HepG2 (cell line): ENCODE measurements around the gene OR5B2. TPM values are rescaled to one million over a fixed set of nuclear protein-coding genes. Genes with fewer than 3 reads are reported as not detected.
"Not testable (repeated sequence)": the region's sequence is repeated elsewhere in the genome, so short reads cannot be mapped to it uniquely, and the experiment has no call there.

Experiments
- ATAC-seq: fragments of 200-7000 bp; cut with Tn5 transposase; 3 replicates; pipeline ENCODE4 v1.9.1; 2020; ENCODE audit warnings: mild to moderate bottlenecking, moderate library complexity
- BruUV-seq: library from RNA; stranded (reverse); fragments of 400-500 nt; replicated peaks from 2 replicates; lab custom pipeline; 2021; lab: Mats Ljungman, UMichigan
- CTCF ChIA-PET: fragments of 300-600 bp; formaldehyde crosslinking; extraction: SDS; loops from one replicate; lab custom pipeline; 2021; ENCODE audit warnings: low total read pairs, inconsistent platforms, low intra/inter-chr PET ratio; lab: Yijun Ruan, JAX
- POLR2A ChIA-PET: fragments of 350-600 bp; sonication (Branson Sonifier 250); formaldehyde crosslinking; loops from one replicate; lab custom pipeline; 2020; ENCODE audit warnings: antibody characterized with exemption, inconsistent platforms; lab: Yijun Ruan, JAX
- DNase-seq: peaks from one replicate; pipeline ENCODE4 v3.0.0-alpha.2; 2015; ENCODE audit warnings: low spot score
- FAIRE-seq: peaks from 3 replicates; lab custom pipeline; 2011; peaks lifted over from hg19 to GRCh38; lab: Jason Lieb, UNC
- H2AFZ ChIP-seq: one replicate; pipeline ENCODE4 v1.6.1; 2011; ENCODE audit warnings: low read length, inconsistent platforms
- H3K27ac ChIP-seq: fragments of 300-600 bp; 3 replicates; pipeline ENCODE4 v1.8.0; 2011; ENCODE audit warnings: mixed run types, mild to moderate bottlenecking, mixed read lengths, low read length, inconsistent platforms; ENCODE audit not compliant: insufficient read depth; ENCODE audit errors: extremely low read length
- H3K27me3 ChIP-seq, 2 experiments: fragments of 200-600 bp in 1 of 2; 2 replicates in 1 of 2; 3 replicates in 1 of 2; pipeline versions ENCODE4 v1.6.0 to v1.8.0; 2011; ENCODE audit warnings: low read length in 2 of 2, mild to moderate bottlenecking in 2 of 2, moderate library complexity in 2 of 2, inconsistent platforms in 1 of 2; ENCODE audit not compliant: insufficient read depth in 2 of 2, control insufficient read depth in 1 of 2
- H3K36me3 ChIP-seq, 2 experiments: fragments of 200-600 bp in 1 of 2; replicated peaks in 1 of 2; 2 replicates in 1 of 2; 3 replicates in 1 of 2; pipeline versions ENCODE4 v1.5.1 to v1.8.0; 2011; ENCODE audit warnings: low read length in 2 of 2, inconsistent platforms in 1 of 2; ENCODE audit not compliant: insufficient read depth in 2 of 2, control insufficient read depth in 1 of 2
- H3K4me1 ChIP-seq: 2 replicates; pipeline ENCODE4 v1.5.1; 2012; ENCODE audit warnings: low read length, inconsistent platforms; ENCODE audit not compliant: insufficient read depth
- H3K4me2 ChIP-seq: 2 replicates; pipeline ENCODE4 v1.6.0; 2011; ENCODE audit warnings: low read depth, low read length, inconsistent platforms
- H3K4me3 ChIP-seq, 3 experiments: fragments of 200-600 bp in 1 of 3; sonication (generic), shearing (Covaris generic) in 1 of 3; replicated peaks in 1 of 3; 2 replicates each; pipeline ENCODE4 v1.5.1; 2011 to 2016; ENCODE audit warnings: low read length in 3 of 3, inconsistent platforms in 2 of 3, low read depth in 2 of 3, mild to moderate bottlenecking in 2 of 3, control low read depth in 1 of 3, mixed read lengths in 1 of 3; ENCODE audit not compliant: insufficient read depth in 1 of 3
- H3K79me2 ChIP-seq: one replicate; pipeline ENCODE4 v1.6.1; 2011; ENCODE audit warnings: low read length, inconsistent platforms; ENCODE audit not compliant: insufficient read depth
- H3K9ac ChIP-seq: 2 replicates; pipeline ENCODE4 v1.6.0; 2011; ENCODE audit warnings: mild to moderate bottlenecking, low read depth, low read length, inconsistent platforms; ENCODE audit not compliant: insufficient read depth
- H3K9me3 ChIP-seq: 2 replicates; pipeline ENCODE4 v1.5.1; 2012; ENCODE audit warnings: mild to moderate bottlenecking, low read length
- H4K20me1 ChIP-seq: 2 replicates; pipeline ENCODE4 v1.6.0; 2011; ENCODE audit warnings: inconsistent platforms, mild to moderate bottlenecking, low read length, moderate library complexity; ENCODE audit not compliant: insufficient read depth
- GABPB1 ChIP-seq: IDR thresholded peaks from 2 replicates; pipeline ENCODE4 v1.6.1; 2016; ENCODE audit warnings: mild to moderate bottlenecking, missing genetic modification reagents, moderate library complexity, missing compliant biosample characterization
- ZNF510 ChIP-seq: sonication (generic); formaldehyde crosslinking; IDR thresholded peaks from 2 replicates; pipeline ENCODE4 v1.4.0; 2020; ENCODE audit warnings: low read depth, mild to moderate bottlenecking, missing genetic modification reagents
- WGBS: methylation state at CpG from one replicate; pipeline ENCODE4 v1.1.6; 2017; ENCODE audit warnings: low lambda C conversion rate; 5-methylcytosine and 5-hydroxymethylcytosine counted together
- in situ Hi-C: cut with HindIII; loops from 2 replicates; pipeline ENCODE4 v1.10.0; 2017; ENCODE audit warnings: low pct_unique_long_range_greater_than_20kb; ENCODE audit not compliant: extremely low pct_ligation_motif_present
- intact Hi-C: fragments of 100-400 bp; cut with micrococcal nuclease; formaldehyde crosslinking; loops from one replicate; pipeline ENCODE4 v1.10.0; 2022; ENCODE audit not compliant: unreplicated experiment
- polyA plus RNA-seq, 8 experiments: library from polyadenylated mRNA; depleted of rRNA in 3 of 8; stranded (reverse) in 7 of 8; unstranded in 1 of 8; fragments of >200 nt; fragmentation: Illumina TruSeq in 4 of 8; extraction: Trizol in 4 of 8; gene quantifications; 2 replicates each; pipeline versions ENCODE4 v1.2.1 to v1.2.3, GENCODE V29; 2011 to 2016; ENCODE audit warnings: low read depth in 4 of 8, missing spikeins in 1 of 8, mixed read lengths in 1 of 8; ENCODE audit not compliant: insufficient read depth in 1 of 8
- total RNA-seq, 5 experiments: library from RNA; depleted of rRNA; stranded (reverse); fragments of >200 nt; fragmentation: Illumina TruSeq; extraction: Trizol; gene quantifications; 2 replicates each; pipeline ENCODE4 v1.2.3, GENCODE V29; 2016; ENCODE audit warnings: low read depth in 1 of 5
- TF ChIP-seq, protein P1 (sequence below): sonication (generic); formaldehyde crosslinking; IDR thresholded peaks from 2 replicates; pipeline ENCODE4 v1.5.0; 2020; ENCODE audit warnings: missing genetic modification reagents
- TF ChIP-seq, protein P2 (sequence below): sonication (generic); formaldehyde crosslinking; IDR thresholded peaks from 2 replicates; pipeline ENCODE4 v1.5.0; 2020; ENCODE audit warnings: missing genetic modification reagents
- TF ChIP-seq, protein P3 (sequence below): sonication (generic); formaldehyde crosslinking; IDR thresholded peaks from 2 replicates; pipeline ENCODE4 v1.5.0; 2020; ENCODE audit warnings: mild to moderate bottlenecking, low read depth, missing genetic modification reagents, borderline replicate concordance

OR5B2 gene
- total and polyA plus RNA-seq, 2 of the 13 experiments (the other 11 are each of a cell fraction or from before 2014, with no cell fraction given): not detected

DNA sequence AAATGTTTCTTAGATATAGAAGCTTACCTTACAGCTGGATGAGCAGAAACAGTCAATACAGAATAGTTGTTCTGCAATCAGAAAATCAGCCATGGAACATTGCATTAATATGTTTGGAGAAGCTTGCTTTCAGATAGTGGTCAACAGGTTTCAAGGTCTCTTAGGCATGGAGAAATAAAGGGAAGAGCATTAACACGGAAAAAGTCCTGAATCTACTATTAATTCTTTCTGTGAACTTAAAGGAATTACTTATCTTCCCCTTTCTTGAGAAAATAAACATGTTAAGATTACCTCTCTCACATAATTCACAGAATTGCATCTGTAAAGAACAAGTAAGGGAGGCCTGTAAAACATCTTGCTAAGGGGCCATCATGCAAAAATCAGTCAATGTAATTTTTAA, 21.1 kb downstream of the OR5B2 start, which contains the start of gene OR5B3 (continued):
- TF ChIP-seq GABPB1 (CRISPR knock-in tag): no peak
- TF ChIP-seq, protein P1, sequence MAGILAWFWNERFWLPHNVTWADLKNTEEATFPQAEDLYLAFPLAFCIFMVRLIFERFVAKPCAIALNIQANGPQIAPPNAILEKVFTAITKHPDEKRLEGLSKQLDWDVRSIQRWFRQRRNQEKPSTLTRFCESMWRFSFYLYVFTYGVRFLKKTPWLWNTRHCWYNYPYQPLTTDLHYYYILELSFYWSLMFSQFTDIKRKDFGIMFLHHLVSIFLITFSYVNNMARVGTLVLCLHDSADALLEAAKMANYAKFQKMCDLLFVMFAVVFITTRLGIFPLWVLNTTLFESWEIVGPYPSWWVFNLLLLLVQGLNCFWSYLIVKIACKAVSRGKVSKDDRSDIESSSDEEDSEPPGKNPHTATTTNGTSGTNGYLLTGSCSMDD (CRISPR knock-in tag): no peak
- TF ChIP-seq, protein P2, sequence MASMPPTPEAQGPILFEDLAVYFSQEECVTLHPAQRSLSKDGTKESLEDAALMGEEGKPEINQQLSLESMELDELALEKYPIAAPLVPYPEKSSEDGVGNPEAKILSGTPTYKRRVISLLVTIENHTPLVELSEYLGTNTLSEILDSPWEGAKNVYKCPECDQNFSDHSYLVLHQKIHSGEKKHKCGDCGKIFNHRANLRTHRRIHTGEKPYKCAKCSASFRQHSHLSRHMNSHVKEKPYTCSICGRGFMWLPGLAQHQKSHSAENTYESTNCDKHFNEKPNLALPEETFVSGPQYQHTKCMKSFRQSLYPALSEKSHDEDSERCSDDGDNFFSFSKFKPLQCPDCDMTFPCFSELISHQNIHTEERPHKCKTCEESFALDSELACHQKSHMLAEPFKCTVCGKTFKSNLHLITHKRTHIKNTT (CRISPR knock-in tag): no peak

DNA sequence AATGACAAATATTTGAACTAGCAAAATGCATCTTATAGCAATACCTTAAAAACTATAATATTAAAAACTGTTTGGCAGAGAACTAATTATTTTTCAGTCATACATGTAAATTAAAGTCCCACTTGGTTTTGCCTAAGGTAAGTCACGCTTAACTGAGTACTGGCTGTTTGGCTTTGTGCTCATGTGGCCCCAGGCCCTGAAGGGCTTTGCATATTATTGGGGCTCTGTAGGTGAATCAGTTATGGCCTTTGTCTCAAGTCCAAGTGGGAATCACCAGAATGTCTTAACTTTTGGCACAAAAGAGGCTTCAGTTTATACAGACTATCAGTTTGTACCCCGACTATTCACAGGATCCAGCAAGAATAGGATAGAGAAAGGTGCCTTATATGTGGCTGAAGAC, 28.3 kb downstream of the OR5B2 start:
- H3K4me2 ChIP-seq, ATAC-seq: not testable (repeated sequence)

DNA sequence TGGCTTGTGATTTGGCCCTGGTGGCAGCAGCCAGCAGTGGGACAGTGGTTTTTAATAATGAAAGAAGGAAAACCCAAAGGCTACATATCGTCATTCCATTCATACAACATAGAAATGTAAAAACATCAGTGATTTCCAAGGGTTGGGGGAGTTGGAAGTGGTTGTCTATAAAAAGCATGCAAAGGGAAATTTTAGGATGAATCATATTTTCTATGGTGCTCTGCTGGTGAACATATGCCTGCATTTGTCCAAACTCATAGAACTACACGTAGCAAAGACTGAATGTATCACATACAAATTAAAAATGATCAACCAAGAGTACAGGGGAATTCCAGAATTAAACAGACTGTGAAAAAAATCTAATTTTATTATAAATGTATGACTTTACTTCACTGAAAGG, 32.3 kb downstream of the OR5B2 start:
- no peaks in the 10 kb centered on the region for H3K4me1 ChIP-seq
- TF ChIP-seq, protein P3, sequence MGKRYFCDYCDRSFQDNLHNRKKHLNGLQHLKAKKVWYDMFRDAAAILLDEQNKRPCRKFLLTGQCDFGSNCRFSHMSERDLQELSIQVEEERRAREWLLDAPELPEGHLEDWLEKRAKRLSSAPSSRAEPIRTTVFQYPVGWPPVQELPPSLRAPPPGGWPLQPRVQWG: no peak
- no peak for TF ChIP-seq ZNF510 (CRISPR knock-in tag)
- TF ChIP-seq, all 625 proteins: peak for 0
- WGBS: 16% methylated on average over 2 of the region's 2 CpGs
- H3K27ac ChIP-seq: no peak overlapping the region
- no peak overlapping the region for H3K9ac ChIP-seq
- peaks cover 13% of the 10 kb centered on the region; the same call in 1 of the 2 replicates for H3K9me3 ChIP-seq
- no peak overlapping the region for H3K4me3 ChIP-seq
- no peaks in the 10 kb centered on the region for H3K36me3 ChIP-seq
- POLR2A ChIA-PET: no interaction called here
- DNase-seq (no peak), FAIRE-seq (no peak), ATAC-seq (no peak)
- BruUV-seq: no TSS peak
- H2AFZ ChIP-seq: no peak overlapping the region
- in situ Hi-C loops: no loop called here
- no peaks in the 10 kb centered on the region for H3K79me2 ChIP-seq
- H3K27me3 ChIP-seq: no peaks in the 10 kb centered on the region
- CTCF ChIA-PET: no interaction called here
- no peak overlapping the region for H3K4me2 ChIP-seq
- intact Hi-C loops: loop anchor here (10.0 kb wide), 1 partner anchor 119 kb away; no protein-coding TSS in a partner anchor
- no peaks in the 10 kb centered on the region for H4K20me1 ChIP-seq

More for the DNA sequence above, 28.3 kb downstream of the OR5B2 start:
- H3K4me3 ChIP-seq, FAIRE-seq, H3K27me3 ChIP-seq, CTCF ChIA-PET, BruUV-seq, H3K4me1 ChIP-seq, H3K27ac ChIP-seq, H3K79me2 ChIP-seq, DNase-seq, POLR2A ChIA-PET, H3K9me3 ChIP-seq, H2AFZ ChIP-seq, H3K9ac ChIP-seq, H3K36me3 ChIP-seq, H4K20me1 ChIP-seq: not testable (repeated sequence)
- in situ Hi-C loops: loop anchor here (25.0 kb wide), 1 partner anchor 113 kb away; the partner anchor contains the start of gene OR5B21
- 0% methylated on average over 1 of the region's 2 CpGs for WGBS
- intact Hi-C loops: loop anchor here (10.0 kb wide), 1 partner anchor 115 kb away; no protein-coding TSS in a partner anchor
